ENCODE measurements around the gene TSPOAP1. TPM values are rescaled to one million over a fixed set of nuclear protein-coding genes. Genes with fewer than 3 reads are reported as not detected.

Gene TSPOAP1
- polyA plus RNA-seq, 1 of the 3 experiments (the other 2 are of a cell fraction): 0.79 TPM

- no peaks in the 10 kb centered on the region for H3K79me2 ChIP-seq (ENCODE audit: insufficient read depth)
- H3K36me3 ChIP-seq (replicated peaks in 1 of 2; ENCODE audit: control insufficient read depth in 1 of 2, insufficient read depth in 2 of 2, low read length in 1 of 2): no peaks in the 10 kb centered on the region
- CTCF ChIA-PET: interaction anchor here (1.2 to 3.9 kb wide), 4 partner anchors 10 to 95 kb away, joined by 3 to 21 read pairs (median 10); partner anchors contain the start of gene RNF43
- H2AFZ ChIP-seq (ENCODE audit: low read depth): no peak overlapping the region
- no peak for DNase-seq
- TF ChIP-seq CHD2 (IDR thresholded peaks at IDR 0.05; ENCODE audit: low read length, partially characterized antibody) (no peak), NFIC (IDR thresholded peaks at IDR 0.05; ENCODE audit: borderline replicate concordance) (no peak), RAD21 (IDR thresholded peaks at IDR 0.05; ENCODE audit: low read length) (no peak), FOXM1 (IDR thresholded peaks at IDR 0.05; ENCODE audit: low read depth) (no peak), MEF2A (IDR thresholded peaks at IDR 0.05; ENCODE audit: borderline replicate concordance, low read depth) (no peak), EZH2phosphoT487 (IDR thresholded peaks at IDR 0.05; ENCODE audit: borderline replicate concordance, low read depth) (no peak)
- H3K9me2 ChIP-seq: no peaks in the 10 kb centered on the region
- no peak overlapping the region for H3K4me2 ChIP-seq
- POLR2A ChIA-PET: interaction anchor here (5.8 kb wide), 1 partner anchor 29 kb away, joined by 57 read pairs; the partner anchor contains the start of gene SUPT4H1
- 89% methylated on average over 18 of the region's 18 CpGs for WGBS (ENCODE audit: low lambda C conversion rate)
- no peaks in the 10 kb centered on the region for H4K20me1 ChIP-seq (ENCODE audit: insufficient read depth)
- H3K9ac ChIP-seq: no peak overlapping the region
- H3K9me3 ChIP-seq: no peaks in the 10 kb centered on the region
- peaks cover 0 to 24% of the 10 kb centered on the region in 2 experiments; a peak in 1 of 4 replicates for H3K4me1 ChIP-seq (ENCODE audit: control insufficient read depth in 1 of 2, insufficient read depth in 2 of 2, low read depth in 1 of 2, low read length in 1 of 2)
- peaks cover 21% of the 10 kb centered on the region; the same call in 1 of the 2 replicates for H3K27me3 ChIP-seq (ENCODE audit: insufficient read depth)
- no peak overlapping the region for H3K4me3 ChIP-seq (ENCODE audit: low read depth in 2 of 2, low read length in 1 of 2)
- no peaks in the 10 kb centered on the region for H3F3A ChIP-seq (replicated peaks; ENCODE audit: insufficient read depth)
- no peak overlapping the region for H3K27ac ChIP-seq (ENCODE audit: low read depth in 2 of 2, low read length in 1 of 2)
Observed at GRCh38 chr17:58321571-58322525, 6.7 kb downstream of the TSPOAP1 start.

- Histone ChIP-seq H3K9me3 (no peaks in the 10 kb centered on the region), H3F3A (replicated peaks; ENCODE audit: insufficient read depth) (no peaks in the 10 kb centered on the region), H3K36me3 (replicated peaks in 1 of 2; ENCODE audit: control insufficient read depth in 1 of 2, insufficient read depth in 2 of 2, low read length in 1 of 2) (no peaks in the 10 kb centered on the region), H3K4me1 (ENCODE audit: control insufficient read depth in 1 of 2, insufficient read depth in 2 of 2, low read depth in 1 of 2, low read length in 1 of 2) (peaks cover 0 to 24% of the 10 kb centered on the region in 2 experiments; a peak in 1 of 4 replicates), H3K4me2 (no peak overlapping the region), H2AFZ (ENCODE audit: low read depth) (no peak overlapping the region), H3K4me3 (ENCODE audit: low read depth in 2 of 2, low read length in 1 of 2) (no peak overlapping the region), H3K27ac (ENCODE audit: low read depth in 2 of 2, low read length in 1 of 2) (no peak overlapping the region), H3K9me2 (no peaks in the 10 kb centered on the region), H3K79me2 (ENCODE audit: insufficient read depth) (no peaks in the 10 kb centered on the region), H3K27me3 (ENCODE audit: insufficient read depth) (peaks cover 21% of the 10 kb centered on the region; the same call in 1 of the 2 replicates), H3K9ac (no peak overlapping the region), H4K20me1 (ENCODE audit: insufficient read depth) (no peaks in the 10 kb centered on the region)
- ChIA-PET CTCF (interaction anchor here (0.8 to 1.4 kb wide), 2 partner anchors 17 to 97 kb away, joined by 4 read pairs; partner anchors contain the start of gene RNF43), POLR2A (interaction anchor here (0.6 to 5.8 kb wide), 2 partner anchors 30 to 173 kb away, joined by 7 to 57 read pairs; partner anchors contain the start of gene SUPT4H1)
- TF ChIP-seq RXRA (IDR thresholded peaks at IDR 0.05; ENCODE audit: borderline replicate concordance, low read depth) (no peak), MEF2A (IDR thresholded peaks at IDR 0.05; ENCODE audit: borderline replicate concordance, low read depth) (no peak), ELF1 (IDR thresholded peaks at IDR 0.05) (no peak), NRF1 (IDR thresholded peaks at IDR 0.05; ENCODE audit: low read depth, low read length) (no peak), SIN3A (IDR thresholded peaks at IDR 0.05; ENCODE audit: borderline replicate concordance, low read depth, low read length) (no peak)
- DNase-seq: no peak
- 70% methylated on average over 9 of the region's 9 CpGs for WGBS (ENCODE audit: low lambda C conversion rate)
Observed at GRCh38 chr17:58320570-58321323, 7.8 kb downstream of the TSPOAP1 start.

Measured in SK-N-SH (cell line).